ENCODE measurements around the gene MSH5.
"Not testable (repeated sequence)": the region's sequence is repeated elsewhere in the genome, so short reads cannot be mapped to it uniquely, and the experiment has no call there.

DNA sequence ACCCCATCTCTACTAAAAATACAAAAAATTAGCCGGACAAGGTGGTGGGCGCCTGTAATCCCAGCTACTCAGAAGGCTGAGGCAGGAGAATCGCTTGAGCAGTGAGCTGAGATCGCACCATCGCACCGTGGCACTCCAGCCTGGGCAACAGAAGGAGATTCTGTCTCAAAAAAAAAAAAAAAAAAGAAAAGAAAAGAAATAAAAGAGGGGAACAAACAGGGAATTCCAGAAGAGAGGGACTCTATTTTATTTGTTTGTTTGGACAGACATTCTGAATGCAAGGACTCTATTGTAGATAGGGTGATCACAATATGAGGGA lies 54.1 kb downstream of the MSH5 start:
- TF ChIP-seq, protein P1, sequence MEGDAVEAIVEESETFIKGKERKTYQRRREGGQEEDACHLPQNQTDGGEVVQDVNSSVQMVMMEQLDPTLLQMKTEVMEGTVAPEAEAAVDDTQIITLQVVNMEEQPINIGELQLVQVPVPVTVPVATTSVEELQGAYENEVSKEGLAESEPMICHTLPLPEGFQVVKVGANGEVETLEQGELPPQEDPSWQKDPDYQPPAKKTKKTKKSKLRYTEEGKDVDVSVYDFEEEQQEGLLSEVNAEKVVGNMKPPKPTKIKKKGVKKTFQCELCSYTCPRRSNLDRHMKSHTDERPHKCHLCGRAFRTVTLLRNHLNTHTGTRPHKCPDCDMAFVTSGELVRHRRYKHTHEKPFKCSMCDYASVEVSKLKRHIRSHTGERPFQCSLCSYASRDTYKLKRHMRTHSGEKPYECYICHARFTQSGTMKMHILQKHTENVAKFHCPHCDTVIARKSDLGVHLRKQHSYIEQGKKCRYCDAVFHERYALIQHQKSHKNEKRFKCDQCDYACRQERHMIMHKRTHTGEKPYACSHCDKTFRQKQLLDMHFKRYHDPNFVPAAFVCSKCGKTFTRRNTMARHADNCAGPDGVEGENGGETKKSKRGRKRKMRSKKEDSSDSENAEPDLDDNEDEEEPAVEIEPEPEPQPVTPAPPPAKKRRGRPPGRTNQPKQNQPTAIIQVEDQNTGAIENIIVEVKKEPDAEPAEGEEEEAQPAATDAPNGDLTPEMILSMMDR (IDR thresholded peaks at IDR 0.05): not testable (repeated sequence)
- TF ChIP-seq POLR2A (IDR thresholded peaks at IDR 0.05): not testable (repeated sequence)
